ENCODE results near the gene PLA2G4A.

GRCh38 chr1:186996816-186997215, 168.1 kb downstream of the PLA2G4A start:
- TF ChIP-seq POLR2A (IDR thresholded peaks at IDR 0.05) (no peak), CTCF (IDR thresholded peaks at IDR 0.05) (no peak)
